Iris pigment epithelial cell (primary cell): Measurements from ENCODE around the gene FALEC.

Experiments used
- DNase-seq: peaks from one replicate; pipeline ENCODE4 v3.0.0-alpha.2; 2011; ENCODE audit warnings: low read depth

Gene FALEC

GRCh38 chr1:150545486-150546032 is 30.0 kb downstream of the FALEC start:
- no peak for DNase-seq

- no peak for DNase-seq
Measured at GRCh38 chr1:150546294-150546937, 30.9 kb downstream of the FALEC start.

DNA sequence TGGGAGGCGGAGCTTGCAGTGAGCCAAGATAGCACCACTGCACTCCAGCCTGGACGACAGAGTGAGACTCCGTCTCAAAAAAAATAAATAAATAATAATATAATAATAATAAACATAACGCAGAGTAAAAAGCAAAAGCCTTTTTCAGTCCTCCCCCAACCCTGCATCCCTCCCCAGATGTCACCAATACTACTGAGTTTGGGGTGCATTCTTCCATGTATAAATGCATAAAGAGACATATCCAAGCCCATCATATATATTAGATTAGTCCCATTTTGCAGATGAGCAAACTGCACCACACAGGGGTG is 32.7 kb downstream of the FALEC start:
- no peak for DNase-seq

DNA sequence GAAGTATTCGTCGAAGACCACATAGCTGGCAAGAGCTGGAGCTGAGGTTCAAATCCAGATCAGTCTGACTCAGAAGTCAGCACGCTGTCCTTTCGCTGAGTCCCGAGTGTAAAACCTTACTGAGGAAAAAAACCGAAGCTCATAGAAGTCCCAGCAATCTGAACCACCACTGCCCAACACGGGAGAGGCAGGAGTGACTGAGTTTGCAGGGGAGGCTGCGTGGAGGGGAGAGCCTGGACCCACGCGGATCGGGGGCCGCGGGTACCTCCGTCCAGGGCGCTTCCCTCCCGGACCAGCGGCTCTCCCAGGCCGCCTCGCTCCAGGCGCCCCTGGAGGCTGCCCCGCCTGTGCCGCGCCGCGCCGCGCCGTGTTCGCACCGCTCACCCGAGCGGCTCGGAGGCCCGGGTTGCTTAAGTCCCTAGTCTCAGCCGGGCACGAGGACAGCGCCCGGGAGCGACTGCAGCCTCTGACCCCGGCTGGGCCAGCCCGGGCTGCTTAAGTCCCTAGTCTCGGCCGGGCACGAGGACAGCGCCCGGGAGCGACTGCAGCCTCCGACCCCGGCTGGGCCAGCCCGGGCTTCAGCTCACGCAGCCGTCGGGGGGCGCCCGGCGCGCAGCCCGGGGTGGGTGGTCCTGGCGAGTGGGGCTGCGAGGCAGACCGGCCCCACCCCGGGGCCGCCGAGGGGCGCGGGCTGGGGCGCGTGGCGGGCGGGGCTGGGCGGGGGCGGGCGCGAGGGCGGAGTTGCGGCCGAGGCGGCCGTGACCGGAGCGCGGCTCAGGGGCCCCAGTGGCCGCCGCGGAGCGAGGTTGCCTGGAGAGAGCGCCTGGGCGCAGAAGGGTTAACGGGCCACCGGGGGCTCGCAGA is 33.3 kb downstream of the FALEC start, which contains the start of gene ADAMTSL4:
ADAMTSL4 (plus strand) TSS at position 777 of the 864 bp plus-strand sequence. CDS start 2,881 bp downstream, outside the sequence.
- peak; percentile 83 for DNase-seq

DNA sequence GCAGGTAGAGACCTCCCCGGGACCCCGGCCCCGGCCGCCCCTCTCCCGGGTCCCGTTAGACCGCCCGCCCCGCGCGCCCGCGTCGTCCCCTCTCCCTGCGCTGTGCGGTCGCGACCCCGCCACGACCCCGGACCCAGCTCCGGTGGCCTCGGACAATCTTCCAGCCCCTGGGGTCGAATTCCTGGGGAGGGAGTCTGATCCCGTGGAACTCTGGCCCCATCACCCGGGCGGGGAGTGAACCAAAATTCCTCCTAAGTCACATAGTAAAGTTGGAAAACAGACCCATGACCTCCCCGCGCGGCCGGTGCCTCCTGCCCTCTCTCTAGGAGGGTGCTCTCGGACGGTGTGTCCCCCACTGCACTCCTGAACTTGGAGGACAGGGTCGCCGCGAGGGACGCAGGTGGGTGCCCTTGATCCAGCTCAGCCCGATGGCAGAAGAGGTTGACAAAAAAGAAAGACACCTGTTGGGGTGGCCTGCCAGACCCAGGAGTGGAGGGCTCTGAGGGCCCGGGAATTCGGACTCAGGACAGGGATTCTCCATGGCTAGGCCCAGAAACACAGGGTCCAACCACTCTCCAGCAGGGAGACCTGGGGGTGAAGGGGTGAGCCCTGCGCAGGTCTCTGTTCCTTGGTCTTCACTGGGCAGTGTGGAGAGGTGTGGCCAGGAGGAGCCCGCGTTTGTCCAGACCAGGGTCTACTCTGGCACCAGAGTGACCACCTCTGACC is 34.1 kb downstream of the FALEC start:
- no peak for DNase-seq

DNA sequence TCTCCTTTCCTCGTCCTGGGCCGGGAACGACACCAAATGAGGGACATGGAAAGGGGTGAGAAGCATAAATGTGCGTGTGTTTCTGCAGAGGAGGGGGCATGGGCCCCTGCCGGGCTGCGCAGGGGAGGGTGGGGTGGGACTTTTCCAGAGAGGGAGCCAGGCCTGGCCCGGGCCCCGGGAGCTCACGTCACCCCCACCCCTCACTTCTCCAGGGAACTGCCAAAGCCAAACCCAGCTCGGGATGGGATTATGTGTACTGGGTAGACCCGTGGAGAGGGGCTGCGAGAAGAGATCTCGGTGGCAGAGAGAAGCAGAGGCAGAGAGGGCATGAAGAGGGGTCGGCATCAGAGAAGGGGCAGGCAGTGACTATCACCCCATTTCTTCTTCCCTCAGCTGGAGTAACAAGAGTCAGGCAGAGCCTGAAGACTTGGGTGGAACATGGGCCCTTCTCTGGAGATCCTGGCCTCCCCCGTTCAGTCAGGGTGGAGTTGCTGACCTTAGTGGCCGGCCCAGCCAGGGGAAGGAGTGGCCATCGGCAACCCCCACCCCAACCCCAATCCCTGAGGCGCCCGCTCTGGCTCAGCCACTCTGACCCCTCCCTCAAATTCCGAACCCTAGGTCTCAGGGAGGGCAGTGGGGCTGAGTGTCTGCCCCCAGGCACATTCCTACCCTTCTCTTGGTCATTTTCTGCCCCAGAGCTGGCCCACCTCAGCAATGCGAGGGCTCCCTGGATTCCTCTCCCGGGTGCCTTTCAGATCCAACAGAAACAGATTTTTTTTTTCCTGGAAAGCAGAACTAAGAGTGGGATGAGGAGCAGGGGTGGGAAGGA is 34.9 kb downstream of the FALEC start:
- DNase-seq: no peak

DNA sequence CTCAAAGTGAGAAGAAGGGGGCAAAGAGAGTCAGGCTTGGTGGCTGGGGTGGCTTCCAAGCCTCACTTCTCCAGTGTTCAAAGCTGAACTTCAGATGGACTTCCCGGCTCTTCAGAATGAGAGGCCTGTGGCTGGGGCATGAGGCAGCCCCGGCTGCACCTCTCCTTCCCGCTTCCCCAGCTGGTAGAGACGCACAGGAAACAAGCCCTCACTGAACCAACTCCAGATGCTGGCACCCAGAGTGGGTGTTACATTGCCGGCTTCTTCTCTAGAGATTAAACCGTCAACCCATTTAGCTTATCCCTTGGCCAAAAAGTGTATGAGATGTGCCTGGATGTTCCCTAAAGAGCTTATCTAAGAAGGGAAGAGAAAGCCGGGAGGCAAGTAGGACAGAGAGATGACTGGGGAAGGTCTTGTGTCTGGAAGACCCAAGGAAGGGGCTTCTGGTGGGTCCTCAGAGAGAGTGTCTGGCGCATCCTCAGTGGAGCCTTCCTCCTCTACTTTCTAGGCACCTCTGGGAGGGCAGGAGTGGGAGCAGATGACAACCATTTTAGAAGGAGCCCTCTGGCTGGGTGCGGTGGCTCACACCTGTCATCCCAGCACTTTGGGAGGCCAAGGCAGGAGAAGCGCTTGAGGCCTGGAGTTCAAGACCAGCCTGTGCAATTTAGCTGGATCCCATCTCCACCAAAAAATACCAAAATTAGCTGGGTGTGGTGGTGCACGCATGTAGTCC is 35.7 kb downstream of the FALEC start:
- DNase-seq: no peak

- no peak for DNase-seq
Measured at GRCh38 chr1:150551784-150552127, 36.2 kb downstream of the FALEC start.

DNA sequence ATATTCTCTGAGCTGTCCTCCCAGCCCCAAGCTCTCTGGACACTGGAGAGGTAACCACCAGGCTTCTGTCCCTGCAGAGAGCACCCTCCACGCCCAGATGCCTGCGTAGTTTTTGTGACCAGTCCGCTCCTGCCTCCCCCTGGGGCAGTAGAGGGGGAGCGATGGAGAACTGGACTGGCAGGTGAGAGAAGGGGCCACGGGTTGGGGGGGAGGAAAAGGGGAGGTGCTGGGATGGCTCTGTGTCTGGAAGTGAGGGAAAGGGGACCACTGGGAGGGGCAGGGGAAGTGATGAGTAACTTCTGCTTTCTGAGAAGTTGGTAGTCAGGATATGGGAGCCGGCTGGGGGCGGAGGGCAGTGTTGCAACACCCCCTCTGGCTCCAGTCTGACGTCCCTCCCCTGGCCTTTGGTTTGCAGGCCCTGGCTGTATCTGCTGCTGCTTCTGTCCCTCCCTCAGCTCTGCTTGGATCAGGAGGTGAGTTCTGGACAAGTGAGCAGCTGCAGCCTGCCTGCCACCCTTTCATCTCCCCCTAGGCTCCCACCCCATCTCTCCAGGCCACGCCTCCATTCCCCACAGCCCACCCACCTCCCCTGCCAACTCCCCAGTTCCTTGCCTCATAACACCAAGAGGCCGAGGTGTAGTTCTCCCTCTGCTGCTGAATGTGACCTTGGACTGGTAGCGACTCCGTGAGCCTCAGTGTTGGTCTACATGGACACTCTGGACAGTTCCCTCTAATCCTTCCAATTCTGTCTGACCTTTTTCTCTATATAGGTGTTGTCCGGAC is 36.8 kb downstream of the FALEC start:
- DNase-seq: peak; percentile 97

DNA sequence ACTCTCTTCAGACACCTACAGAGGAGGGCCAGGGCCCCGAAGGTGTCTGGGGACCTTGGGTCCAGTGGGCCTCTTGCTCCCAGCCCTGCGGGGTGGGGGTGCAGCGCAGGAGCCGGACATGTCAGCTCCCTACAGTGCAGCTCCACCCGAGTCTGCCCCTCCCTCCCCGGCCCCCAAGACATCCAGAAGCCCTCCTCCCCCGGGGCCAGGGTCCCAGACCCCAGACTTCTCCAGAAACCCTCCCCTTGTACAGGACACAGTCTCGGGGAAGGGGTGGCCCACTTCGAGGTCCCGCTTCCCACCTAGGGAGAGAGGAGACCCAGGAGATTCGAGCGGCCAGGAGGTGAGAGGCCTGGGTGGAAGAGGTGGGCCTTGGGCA is 37.3 kb downstream of the FALEC start:
- no peak for DNase-seq

GRCh38 chr1:150553392-150554085 is 38.0 kb downstream of the FALEC start:
- no peak for DNase-seq

- DNase-seq: no peak
Measured at GRCh38 chr1:150554086-150554452, 38.5 kb downstream of the FALEC start.

GRCh38 chr1:150555198-150555970 is 39.8 kb downstream of the FALEC start:
- DNase-seq: no peak

- no peak for DNase-seq
Measured at GRCh38 chr1:150555971-150556865, 40.7 kb downstream of the FALEC start.

DNA sequence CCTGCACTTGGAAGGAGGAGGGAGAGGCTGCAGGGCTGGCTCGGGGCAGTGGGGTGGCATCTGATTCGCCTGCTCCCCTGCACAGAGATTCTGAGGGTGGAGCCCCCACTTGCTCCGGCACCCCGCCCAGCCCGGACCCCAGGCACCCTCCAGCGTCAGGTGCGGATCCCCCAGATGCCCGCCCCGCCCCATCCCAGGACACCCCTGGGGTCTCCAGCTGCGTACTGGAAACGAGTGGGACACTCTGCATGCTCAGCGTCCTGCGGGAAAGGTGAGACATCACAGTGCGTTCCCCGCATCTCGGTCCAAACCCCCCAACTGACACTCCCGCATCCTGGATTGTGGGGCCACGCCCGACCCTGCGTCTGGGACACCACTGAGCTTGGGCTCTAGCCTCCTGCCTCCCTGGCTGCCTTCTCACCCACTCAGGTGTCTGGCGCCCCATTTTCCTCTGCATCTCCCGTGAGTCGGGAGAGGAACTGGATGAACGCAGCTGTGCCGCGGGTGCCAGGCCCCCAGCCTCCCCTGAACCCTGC is 41.6 kb downstream of the FALEC start:
- no peak for DNase-seq

- no peak for DNase-seq
Measured at GRCh38 chr1:150557813-150558212, 42.3 kb downstream of the FALEC start.

DNA sequence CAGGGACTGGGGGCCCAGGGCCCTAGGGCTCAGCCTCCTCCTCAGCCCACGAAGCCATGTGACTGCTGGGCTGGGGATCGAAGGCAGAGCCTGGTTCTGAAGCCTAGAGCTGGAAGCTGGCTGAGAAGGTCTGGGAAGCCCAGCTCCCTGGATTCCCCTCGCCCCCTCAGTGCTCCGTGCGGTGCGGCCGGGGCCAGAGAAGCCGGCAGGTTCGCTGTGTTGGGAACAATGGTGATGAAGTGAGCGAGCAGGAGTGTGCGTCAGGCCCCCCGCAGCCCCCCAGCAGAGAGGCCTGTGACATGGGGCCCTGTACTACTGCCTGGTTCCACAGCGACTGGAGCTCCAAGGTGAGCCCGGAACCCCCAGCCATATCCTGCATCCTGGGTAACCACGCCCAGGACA is 42.8 kb downstream of the FALEC start:
- no peak for DNase-seq
